ACC112 (cell line): Measurements from ENCODE around the gene MUC4.
"Not testable (repeated sequence)": the region's sequence is repeated elsewhere in the genome, so short reads cannot be mapped to it uniquely, and the experiment has no call there.

Source experiments
- H2AFZ ChIP-seq: fragments of 200-600 bp; sonication (generic); one replicate; pipeline ENCODE4 v1.6.0; 2017; ENCODE audit warnings: antibody characterized with exemption, low read length; ENCODE audit not compliant: unreplicated experiment
- H3K27ac ChIP-seq: fragments of 200-600 bp; sonication (generic); 2 replicates; pipeline ENCODE4 v1.5.1; 2014; ENCODE audit warnings: low read depth, mild to moderate bottlenecking, antibody characterized with exemption, low read length, moderate library complexity
- H3K27me3 ChIP-seq: fragments of 200-600 bp; sonication (generic); 2 replicates; pipeline ENCODE4 v1.6.1; 2014; ENCODE audit warnings: mild to moderate bottlenecking, antibody characterized with exemption, low read length, moderate library complexity, mixed read lengths; ENCODE audit not compliant: insufficient read depth
- H3K36me3 ChIP-seq: fragments of 200-600 bp; sonication (generic); 2 replicates; pipeline ENCODE4 v1.6.1; 2016; ENCODE audit warnings: mild to moderate bottlenecking, antibody characterized with exemption, low read length, moderate library complexity, mixed read lengths; ENCODE audit not compliant: insufficient read depth
- H3K4me1 ChIP-seq: fragments of 200-600 bp; sonication (generic); one replicate; pipeline ENCODE4 v1.6.1; 2016; ENCODE audit warnings: low read length, mixed read lengths; ENCODE audit not compliant: insufficient read depth, unreplicated experiment, control insufficient read depth
- H3K4me3 ChIP-seq: fragments of 200-600 bp; sonication (generic); 2 replicates; pipeline ENCODE4 v1.5.1; 2014; ENCODE audit warnings: mild to moderate bottlenecking, low read depth, low read length
- H3K79me2 ChIP-seq: fragments of 200-600 bp; sonication (generic); one replicate; pipeline ENCODE4 v1.6.0; 2016; ENCODE audit warnings: low read length; ENCODE audit not compliant: control insufficient read depth, unreplicated experiment, insufficient read depth

Gene MUC4

DNA sequence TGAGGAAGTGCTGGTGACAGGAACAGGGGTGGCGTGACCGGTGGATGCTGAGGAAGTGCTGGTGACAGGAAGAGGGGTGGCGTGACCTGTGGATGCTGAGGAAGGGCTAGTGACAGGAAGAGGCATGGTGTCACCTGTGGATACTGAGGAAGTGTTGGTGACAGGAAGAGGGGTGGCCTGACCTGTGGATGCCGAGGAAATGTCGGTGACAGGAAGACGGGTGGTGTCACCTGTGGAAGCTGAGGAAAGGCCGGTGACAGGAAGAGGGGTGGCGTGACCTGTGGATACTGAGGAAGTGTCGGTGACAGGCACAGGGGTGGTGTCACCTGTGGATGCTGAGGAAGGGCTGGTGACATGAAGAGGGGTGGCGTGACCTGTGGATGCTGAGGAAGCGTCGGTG is 30.5 kb downstream of the MUC4 start:
- not testable (repeated sequence) for H3K27ac ChIP-seq, H2AFZ ChIP-seq, H3K36me3 ChIP-seq, H3K27me3 ChIP-seq, H3K4me1 ChIP-seq, H3K79me2 ChIP-seq, H3K4me3 ChIP-seq

DNA sequence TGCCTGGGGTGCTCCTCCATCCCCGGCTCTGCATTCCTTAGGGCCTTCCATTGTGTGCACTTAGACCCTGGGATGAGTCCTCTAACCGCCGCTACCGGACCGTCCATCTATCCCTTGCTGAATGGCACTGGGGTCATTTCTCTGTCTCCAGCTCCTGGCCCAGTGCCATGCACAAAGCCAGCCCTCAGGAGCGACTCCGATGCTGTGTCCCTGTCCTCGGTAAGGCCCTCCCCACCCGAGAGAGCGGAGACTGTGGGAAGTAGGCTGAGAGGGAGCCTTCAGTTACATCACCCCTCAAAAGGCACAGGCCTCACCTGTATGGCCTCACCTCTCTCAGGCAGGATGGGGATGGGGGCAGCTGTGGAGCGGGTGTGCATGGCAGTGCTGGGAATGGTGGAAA is 33.8 kb downstream of the MUC4 start:
- Histone ChIP-seq H3K27ac (no peak overlapping the region), H2AFZ (no peak overlapping the region), H3K4me3 (no peak overlapping the region), H3K79me2 (no peaks in the 10 kb centered on the region), H3K27me3 (no peaks in the 10 kb centered on the region), H3K4me1 (no peaks in the 10 kb centered on the region), H3K36me3 (no peaks in the 10 kb centered on the region)

GRCh38 chr3:195774917-195775316 is 36.8 kb downstream of the MUC4 start:
- Histone ChIP-seq H3K79me2 (no peaks in the 10 kb centered on the region), H3K4me1 (no peaks in the 10 kb centered on the region), H3K4me3 (no peak overlapping the region), H3K36me3 (no peaks in the 10 kb centered on the region), H3K27ac (no peak overlapping the region), H3K27me3 (no peaks in the 10 kb centered on the region), H2AFZ (no peak overlapping the region)

- no peak overlapping the region for H3K27ac ChIP-seq
- no peaks in the 10 kb centered on the region for H3K4me1 ChIP-seq
- no peaks in the 10 kb centered on the region for H3K27me3 ChIP-seq
- no peak overlapping the region for H3K4me3 ChIP-seq
- H2AFZ ChIP-seq = no peak overlapping the region
- H3K36me3 ChIP-seq = no peaks in the 10 kb centered on the region
- H3K79me2 ChIP-seq = no peaks in the 10 kb centered on the region
These were observed 37.7 kb downstream of the MUC4 start for GRCh38 chr3:195773956-195774537.

- Histone ChIP-seq H3K4me3 (no peak overlapping the region), H2AFZ (no peak overlapping the region), H3K4me1 (no peaks in the 10 kb centered on the region), H3K27ac (no peak overlapping the region), H3K79me2 (no peaks in the 10 kb centered on the region), H3K27me3 (no peaks in the 10 kb centered on the region), H3K36me3 (no peaks in the 10 kb centered on the region)
These were observed 40.0 kb downstream of the MUC4 start for GRCh38 chr3:195771646-195772300.

DNA sequence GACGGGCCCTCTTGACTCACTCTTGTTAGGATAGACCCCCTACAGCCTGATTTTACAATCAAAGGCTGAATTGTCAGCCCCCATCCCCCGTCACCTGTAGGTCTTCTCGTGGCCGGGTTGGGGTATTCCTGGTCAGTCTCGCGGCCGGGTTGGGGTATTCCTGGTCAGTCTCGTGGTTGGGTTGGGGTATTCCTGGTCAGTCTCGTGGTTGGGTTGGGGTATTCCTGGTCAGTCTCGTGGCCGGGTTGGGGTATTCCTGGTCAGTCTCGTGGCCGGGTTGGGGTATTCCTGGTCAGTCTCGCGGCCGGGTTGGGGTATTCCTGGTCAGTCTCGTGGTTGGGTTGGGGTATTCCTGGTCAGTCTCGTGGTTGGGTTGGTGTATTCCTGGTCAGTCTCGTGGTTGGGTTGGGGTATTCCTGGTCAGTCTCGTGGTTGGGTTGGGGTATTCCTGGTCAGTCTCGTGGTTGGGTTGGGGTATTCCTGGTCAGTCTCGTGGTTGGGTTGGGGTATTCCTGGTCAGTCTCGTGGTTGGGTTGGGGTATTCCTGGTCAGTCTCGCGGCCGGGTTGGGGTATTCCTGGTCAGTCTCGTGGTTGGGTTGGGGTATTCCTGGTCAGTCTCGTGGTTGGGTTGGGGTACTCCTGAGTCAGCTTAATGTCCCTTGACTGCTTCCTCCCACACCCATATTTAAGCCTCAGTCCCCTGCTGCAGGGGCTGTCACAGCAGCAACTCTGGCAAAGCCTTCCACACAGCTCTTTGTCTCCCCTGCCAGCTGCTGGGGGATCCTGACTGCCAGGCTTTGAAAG is 40.7 kb downstream of the MUC4 start:
- not testable (repeated sequence) for H3K4me1 ChIP-seq, H3K4me3 ChIP-seq, H2AFZ ChIP-seq, H3K27me3 ChIP-seq, H3K36me3 ChIP-seq, H3K27ac ChIP-seq, H3K79me2 ChIP-seq

- no peaks in the 10 kb centered on the region for H3K79me2 ChIP-seq
- H3K36me3 ChIP-seq = no peaks in the 10 kb centered on the region
- no peaks in the 10 kb centered on the region for H3K27me3 ChIP-seq
- no peaks in the 10 kb centered on the region for H3K4me1 ChIP-seq
- no peak overlapping the region for H3K4me3 ChIP-seq
- H3K27ac ChIP-seq = no peak overlapping the region
- no peak overlapping the region for H2AFZ ChIP-seq
These were observed 41.5 kb downstream of the MUC4 start for GRCh38 chr3:195770081-195770840.

DNA sequence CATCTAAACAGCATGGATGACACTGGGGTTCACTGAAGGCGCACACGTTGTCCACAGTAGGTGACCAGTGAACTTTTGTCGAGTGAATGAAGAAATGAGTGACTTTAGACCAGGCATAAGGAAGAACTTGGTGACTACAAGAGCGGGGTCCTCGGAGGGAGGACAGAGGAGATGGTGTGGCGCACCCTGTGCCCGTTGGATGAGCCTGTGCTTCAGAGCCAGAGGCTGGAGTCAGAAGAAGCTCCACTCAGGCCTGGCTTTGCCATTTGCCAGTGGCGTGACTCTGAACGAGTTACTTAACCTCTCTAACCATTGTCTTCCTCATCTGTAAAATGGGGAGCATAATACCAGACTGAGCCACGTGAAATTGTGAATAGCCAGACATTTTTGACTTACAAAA is 42.2 kb downstream of the MUC4 start:
- no peak overlapping the region for H3K4me3 ChIP-seq
- no peaks in the 10 kb centered on the region for H3K4me1 ChIP-seq
- no peak overlapping the region for H2AFZ ChIP-seq
- no peaks in the 10 kb centered on the region for H3K27me3 ChIP-seq
- H3K79me2 ChIP-seq = no peaks in the 10 kb centered on the region
- H3K27ac ChIP-seq = no peak overlapping the region
- H3K36me3 ChIP-seq = no peaks in the 10 kb centered on the region

DNA sequence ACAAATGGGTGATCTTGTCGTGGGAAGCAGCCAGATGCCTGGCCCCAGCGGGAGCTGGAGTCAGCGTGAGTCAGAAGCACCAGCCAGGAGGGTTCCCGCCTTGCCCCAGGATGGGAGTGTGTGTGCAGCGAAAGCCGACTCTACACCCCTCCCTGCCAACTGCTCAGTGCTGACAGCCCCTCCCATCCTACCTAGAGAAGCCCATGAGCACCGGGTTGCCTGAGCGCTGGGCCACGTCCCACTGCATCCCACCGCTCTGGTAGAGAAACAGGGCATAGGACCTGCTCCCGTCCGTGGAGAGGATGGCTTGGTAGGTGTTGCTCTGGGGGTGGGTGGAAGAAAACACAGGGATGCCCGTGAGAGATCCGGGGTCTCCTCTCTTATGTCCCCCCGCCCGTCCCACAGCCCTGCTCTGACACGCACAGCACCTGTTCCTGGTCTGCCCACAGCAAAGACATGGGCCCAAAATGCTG is 42.9 kb downstream of the MUC4 start:
- no peaks in the 10 kb centered on the region for H3K4me1 ChIP-seq
- no peak overlapping the region for H2AFZ ChIP-seq
- no peaks in the 10 kb centered on the region for H3K79me2 ChIP-seq
- H3K4me3 ChIP-seq = no peak overlapping the region
- no peak overlapping the region for H3K27ac ChIP-seq
- H3K27me3 ChIP-seq = no peaks in the 10 kb centered on the region
- H3K36me3 ChIP-seq = no peaks in the 10 kb centered on the region

GRCh38 chr3:195768414-195768813 is 43.3 kb downstream of the MUC4 start:
- Histone ChIP-seq H3K4me3 (no peak overlapping the region), H3K27me3 (no peaks in the 10 kb centered on the region), H3K79me2 (no peaks in the 10 kb centered on the region), H2AFZ (no peak overlapping the region), H3K4me1 (no peaks in the 10 kb centered on the region), H3K27ac (no peak overlapping the region), H3K36me3 (no peaks in the 10 kb centered on the region)
